ENCODE results near the gene RAD23A.
A peak's percentile ranks its signal among the peaks of the same experiment; 100 is the strongest.
"Not testable (repeated sequence)": the region's sequence is repeated elsewhere in the genome, so short reads cannot be mapped to it uniquely, and the experiment has no call there.

RAD23A gene

DNA sequence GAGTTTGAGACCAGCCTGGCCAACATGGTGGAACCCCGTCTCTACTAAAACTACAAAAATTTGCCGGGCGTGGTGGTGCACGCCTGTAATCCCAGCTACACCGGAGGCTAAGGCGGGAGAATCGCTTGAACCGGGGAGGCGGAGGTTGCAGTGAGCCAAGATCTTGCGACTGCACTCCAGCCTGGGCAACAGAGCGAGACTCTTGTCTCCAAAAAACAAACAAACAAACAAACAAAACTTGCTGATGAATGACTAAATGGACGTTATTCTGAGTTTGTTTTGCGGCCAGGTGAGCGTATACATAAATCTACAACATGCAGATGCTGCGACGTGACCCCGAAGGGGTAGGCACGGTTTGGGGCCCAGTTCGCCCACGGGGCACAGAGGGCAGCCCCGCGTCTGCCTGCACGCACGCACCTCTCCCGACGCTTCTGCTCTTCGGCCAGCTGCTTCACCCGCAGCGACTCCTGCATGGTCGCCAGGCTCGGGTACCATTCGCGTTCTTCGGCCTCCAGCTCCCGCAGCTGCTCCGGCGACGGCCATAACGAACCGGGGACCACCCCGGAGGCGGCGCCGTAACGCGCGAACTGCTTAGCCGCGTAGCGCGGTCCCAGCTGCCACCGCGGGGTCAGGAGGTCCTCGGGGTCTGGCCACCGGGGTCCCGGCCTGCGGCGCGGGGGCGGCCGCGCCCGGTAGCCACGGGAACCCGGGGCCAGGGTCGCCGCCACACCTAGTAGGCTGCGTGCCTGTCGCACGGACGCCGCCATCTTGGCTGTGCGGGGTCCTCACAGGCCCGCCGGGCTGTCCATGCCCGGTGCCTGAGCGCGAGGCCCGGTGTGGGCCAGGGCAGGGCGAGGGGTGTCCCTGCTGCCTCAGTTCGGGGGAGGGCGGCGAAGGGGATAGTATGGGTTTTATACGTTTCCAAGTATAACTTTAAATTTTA is 11.1 kb downstream of the RAD23A start, which contains the start of gene GADD45GIP1:
TSS of gene GADD45GIP1 (minus strand) at position 778 of the 943 bp plus-strand sequence. CDS start at position 767, 11 bp downstream.
- DNase-seq, result peak; percentile 28 to 60

DNA sequence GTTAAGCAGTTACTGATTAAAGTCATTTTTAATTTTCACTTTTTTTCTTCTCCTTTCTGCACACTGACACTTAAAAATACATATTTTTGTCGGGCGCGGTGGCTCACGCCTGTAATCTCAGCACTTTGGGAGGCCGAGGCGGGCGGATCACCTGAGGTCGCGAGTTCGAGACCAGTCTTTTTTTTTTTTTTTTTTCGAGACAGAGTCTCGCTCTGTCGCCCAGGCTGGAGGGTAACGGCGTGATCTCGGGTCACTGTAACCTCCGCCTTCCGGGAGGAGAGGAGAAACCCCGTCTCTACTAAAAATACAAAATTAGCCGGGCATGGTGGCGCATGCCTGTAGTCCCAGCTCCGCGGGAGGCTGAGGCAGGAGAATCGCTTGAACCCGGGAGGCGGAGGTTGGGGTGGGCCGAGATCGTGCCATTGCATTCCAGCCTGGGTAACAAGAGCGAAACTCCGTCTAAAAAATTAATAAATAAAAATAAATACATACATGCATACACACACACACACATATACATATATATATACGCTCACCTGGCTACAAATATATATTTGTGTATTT is 11.8 kb downstream of the RAD23A start:
- not testable (repeated sequence) for DNase-seq

DNA sequence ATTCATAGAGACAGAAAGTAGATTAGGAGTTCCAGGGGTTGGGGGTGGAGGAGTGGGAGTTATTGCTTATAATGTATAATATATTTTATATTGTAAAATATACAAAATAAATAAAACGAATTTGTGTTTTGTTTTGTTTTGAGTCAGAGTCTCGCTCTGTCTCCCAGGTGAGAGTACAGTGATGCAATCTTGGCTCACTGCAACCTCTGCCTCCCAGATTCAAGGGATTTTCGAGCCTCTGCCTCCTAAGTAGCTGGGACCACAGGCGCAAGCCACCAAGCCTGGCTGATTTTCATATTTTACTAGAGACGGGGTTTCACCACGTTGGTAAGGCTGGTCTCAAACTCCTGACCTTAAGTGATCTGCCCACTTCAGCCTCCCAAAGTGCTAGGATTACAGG is 13.8 kb downstream of the RAD23A start:
- DNase-seq, result no peak

DNA sequence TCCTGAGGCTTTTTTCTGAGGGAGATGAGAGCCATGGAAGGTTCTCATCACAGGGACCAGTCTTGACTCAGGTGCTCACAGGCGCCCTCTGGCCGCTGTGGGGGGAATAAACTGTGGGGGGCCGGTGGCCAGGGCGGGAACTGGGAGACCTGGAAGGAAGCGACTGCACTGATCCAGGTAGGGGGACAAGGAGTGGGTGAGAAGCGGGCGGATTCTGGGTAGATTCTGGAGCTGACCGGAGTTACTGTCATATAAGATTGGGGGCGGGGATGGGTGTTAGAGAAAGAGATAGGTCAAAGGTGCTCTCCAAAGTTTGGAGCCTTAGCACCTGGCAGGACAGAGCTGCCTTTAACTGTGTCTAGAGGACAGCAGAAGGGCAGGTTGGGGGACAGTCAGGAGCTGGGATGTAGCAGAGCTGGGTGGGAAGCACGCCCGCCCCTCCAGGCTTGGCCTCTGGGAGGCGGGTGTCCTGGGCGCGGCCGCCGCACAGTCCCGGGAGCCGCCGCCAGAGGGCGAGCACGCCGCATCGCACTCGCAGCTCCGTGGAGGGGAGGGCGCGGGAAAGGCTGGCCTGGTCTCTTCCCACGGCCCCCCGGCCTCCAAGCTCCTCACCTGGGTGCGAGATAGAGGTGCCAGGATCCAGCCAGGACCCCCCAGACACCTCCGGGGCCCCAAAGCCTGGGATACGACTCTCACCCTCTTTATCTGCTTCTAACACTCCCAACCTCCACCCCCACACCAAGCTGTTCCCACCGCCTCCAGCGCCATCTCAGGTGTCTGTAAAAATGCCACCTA is 19.6 kb downstream of the RAD23A start:
- DNase-seq, result peak; percentile 59 to 74

DNA sequence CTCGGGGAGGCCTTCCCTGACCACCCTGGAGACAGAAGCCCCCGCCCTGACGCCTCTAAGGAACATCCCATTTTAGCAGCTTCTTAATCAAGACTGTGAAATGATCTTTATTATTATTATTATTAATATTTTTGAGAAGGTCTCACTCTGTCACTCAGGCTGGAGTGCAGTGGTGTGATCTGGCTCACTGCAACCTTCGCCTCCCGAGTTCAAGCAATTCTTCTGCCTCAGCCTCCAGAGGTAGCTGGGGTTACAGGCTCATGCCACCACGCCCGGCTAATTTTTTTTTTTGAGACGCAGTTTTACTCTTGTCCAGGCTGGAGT is 20.1 kb downstream of the RAD23A start:
- no peak for DNase-seq

DNA sequence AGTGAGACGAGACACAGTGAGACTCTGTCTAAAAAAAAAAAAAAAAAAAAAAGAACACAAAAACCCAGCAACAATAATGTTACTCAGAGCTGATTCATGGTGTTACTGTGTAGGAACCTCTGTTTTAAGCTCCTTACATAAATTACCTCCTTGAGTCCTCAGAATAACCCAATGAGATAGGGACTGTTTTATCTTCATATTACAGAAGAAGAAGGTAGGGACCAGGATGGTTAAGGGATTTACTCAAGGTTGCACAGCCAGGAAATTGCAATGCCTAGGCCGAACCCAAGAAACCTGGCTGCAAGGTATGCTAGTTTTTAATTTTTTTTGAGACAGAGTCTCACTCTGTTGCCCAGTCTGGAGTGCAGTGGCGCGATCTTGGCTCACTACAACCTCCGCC is 22.2 kb downstream of the RAD23A start:
- DNase-seq, result no peak

DNA sequence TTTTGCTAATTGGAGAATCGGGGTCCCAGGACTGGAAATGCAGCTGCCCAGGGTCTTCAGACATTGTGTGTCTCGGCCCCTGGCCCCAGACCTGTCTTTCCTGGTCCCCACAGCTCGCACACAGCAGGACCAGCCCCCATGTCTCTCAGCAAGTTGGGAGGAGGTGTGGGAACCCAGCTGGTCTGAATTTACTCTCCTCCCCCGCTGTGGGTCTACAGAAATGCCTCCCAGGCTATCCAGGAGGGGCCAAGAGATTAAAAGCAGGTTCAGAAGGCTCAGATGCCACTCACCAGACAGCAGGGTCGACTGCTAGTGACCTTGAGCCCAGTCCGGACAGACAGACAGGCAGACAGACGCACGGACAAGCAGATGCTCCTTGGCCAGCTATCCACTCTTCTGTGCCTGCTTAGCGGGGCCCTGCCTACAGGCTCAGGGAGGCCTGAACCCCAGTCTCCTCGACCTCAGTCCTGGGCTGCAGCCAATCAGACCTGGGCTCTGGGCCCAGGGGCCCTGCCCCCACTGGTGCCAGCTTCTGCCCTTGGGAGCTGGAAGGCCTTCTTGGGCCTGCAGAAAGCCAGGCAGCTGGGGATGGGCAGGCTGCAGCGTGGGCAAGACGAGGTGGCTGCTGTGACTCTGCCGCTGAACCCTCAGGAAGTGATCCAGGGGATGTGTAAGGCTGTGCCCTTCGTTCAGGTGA is 23.8 kb downstream of the RAD23A start, which contains the start of gene DAND5:
TSS of gene DAND5 (plus strand) at position 285 of the 697 bp plus-strand sequence. CDS start at position 370, 85 bp downstream.
- no peak for DNase-seq

DNA sequence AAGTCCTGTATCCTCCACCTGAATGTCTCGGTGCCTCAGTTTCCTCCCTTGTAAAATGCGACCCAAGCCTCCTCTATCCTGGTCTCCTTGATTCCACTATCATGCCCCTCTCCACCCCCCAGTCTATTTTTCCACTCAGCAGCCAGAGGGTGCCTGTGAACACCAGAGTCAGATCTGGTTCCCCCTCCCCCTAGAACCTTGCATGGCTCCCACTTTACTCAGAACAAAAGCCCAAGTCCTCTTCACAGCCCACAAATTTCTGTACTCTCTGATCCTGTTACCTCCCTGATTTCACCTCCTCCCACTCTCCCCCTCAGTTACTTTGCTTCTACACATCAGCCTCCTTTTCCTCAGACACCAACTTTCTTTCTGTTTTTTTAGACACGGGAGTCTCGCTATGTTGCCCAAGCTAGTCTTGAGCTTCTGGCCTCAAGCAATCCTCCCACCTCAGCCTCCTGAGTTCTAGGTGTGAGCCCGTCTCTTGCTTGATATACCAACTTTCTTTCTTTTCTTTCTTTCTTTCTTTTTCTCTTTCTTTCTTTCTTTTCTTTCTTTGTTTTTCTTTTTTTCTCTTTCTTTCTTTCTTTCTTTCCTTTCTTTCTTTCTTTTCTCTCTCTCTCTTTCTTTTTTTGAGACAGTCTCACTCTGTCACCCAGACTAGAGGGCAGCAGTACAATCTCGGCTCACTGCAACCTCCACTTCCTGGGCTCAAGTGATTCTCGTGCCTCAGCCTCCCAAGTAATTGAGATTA is 24.6 kb downstream of the RAD23A start:
- no peak for DNase-seq

DNA sequence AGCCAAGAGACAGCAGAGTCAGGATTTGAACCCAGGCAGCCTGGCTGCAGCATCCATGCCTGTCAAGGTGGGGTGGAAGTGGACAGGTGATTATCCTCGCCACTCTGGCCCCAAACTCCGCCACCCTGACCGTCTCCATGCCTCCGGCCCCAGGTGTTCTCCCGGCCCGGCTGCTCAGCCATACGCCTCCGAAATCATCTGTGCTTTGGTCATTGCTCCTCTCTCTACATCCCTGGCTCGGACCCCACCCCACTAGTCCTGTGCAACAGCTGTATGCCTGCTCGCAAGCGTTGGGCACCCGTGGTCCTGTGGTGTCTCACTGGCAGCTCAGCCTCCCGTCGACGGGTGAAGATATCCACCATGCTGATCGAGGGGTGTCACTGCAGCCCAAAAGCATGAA is 27.6 kb downstream of the RAD23A start:
- DNase-seq, result no peak

DNA sequence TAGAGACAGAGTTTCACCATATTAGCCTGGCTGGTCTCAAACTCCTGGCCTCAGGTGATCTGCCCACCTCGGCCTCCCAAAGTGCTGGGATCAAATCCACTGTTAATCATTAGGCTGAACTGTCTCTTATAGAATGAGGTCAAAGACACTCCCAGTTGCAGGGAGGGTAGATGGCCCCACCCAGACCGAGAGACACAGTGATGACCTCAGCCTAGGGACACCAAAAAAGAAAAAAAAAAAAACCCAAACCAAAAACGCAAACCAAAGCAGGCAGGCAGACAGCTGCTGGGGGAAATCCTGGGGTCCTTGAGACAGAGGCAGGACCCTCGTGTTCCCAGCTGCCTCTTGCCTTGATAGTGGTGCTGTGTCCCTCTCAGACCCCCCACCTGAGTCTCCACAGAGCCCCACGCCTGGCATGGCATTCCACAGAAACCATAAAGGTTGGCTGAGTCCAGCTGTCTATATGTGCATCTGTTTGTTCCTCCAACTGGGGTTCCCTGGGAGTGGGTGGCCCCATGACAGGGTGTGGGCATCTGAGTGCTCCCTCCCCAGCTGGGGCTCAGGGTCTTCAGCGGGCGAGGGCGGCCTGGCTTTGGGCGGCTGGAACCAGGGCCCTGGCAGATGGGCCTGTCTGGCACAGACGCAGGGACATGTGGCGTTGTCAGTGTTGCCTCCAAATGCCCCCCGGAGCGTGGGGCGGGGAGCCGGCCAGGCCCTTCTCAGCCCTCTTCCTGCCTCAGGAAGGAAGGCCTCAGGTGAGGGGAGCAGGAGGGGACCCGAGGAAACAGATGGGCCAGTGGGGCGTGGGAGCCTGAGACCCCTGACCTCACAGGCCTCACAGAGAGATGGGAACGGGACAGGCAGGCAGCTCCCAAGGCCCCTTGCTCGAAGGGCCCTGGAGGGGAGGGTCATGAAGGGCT is 28.9 kb downstream of the RAD23A start:
- no peak for DNase-seq

DNA sequence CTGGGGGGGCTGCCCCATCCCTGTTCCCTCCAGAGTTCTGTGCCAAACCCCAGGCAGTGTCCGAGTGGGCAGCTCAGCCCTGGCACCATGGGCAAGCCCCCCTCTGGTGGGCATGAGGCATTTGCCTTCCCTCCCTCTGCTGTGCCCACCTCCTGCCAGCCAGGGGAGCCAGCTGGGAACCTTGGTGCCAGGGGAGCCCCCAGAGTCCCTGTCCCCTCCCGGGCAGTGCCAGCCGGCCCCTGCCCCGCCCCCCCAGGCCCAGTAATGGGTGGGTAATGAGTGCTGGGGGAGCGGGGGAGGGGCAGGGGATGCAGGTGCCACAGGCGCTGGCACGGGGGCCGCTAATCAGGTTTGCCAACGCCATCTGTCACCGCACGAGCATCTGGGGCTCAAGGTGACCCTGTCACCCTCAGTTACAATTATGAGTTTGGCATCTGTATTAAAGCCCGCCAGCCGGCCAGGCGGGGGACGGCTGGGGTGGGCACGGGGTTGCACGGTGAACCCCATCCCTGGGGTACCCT is 29.6 kb downstream of the RAD23A start:
- DNase-seq, result no peak

DNA sequence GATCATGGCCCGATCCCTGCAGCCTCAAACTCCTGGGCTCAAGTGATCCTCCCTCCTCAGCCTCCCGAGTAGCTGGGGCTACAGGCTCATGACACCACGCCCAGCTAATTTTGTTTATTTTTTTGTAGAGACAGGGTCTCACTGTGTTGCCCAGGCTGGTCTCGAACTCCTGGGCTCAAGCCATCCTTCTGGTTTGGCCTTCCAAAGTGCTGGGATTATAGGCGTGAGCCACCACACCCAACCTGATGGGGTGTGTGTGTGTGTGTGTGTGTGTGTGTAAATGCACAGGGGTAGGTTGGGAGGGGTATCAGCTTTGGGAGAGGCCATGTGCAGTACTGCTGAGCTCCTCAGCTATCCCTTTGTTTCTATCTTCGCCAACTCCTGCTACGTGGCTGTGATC is 30.4 kb downstream of the RAD23A start:
- not testable (repeated sequence) for DNase-seq

DNA sequence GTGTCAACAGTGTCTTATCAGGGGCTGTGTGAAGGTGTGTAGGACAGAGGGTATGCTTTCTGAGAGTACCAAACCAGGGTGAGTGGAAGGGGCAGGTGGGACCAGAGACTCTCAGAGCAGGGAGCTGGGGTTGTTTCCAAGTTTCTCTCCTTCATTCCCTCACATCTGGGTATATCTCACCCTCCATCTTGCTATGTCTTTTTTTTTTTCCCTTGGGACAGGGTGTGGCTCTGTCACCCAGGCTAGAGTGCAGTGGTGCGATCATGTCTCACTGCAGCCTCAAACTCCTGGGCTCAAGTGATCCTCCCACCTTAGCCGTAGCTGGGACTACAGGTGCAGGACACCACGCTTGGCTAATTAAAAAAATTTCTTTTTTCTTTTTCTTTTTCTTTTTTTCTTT is 34.3 kb downstream of the RAD23A start:
- no peak for DNase-seq

DNA sequence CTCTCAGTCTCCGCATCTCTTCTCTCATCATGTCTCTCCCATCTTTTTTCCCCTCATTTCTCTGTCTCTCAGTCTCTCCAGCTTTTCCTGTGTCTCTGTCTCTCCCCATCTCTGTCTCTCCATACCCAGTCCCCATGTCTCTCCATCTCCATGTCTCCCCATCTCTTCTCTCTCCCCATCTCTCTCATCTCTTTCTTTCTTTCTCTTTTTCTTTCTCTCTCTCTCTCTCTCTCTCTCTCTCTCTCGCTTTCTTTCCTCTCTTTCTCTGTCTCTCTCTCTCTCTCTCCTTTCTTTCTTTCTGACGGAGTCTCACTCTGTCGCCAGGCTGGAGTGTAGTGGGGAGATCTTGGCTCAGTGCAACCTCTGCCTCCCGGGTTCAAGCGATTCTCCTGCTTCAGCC is 37.0 kb downstream of the RAD23A start:
- no peak for DNase-seq

DNA sequence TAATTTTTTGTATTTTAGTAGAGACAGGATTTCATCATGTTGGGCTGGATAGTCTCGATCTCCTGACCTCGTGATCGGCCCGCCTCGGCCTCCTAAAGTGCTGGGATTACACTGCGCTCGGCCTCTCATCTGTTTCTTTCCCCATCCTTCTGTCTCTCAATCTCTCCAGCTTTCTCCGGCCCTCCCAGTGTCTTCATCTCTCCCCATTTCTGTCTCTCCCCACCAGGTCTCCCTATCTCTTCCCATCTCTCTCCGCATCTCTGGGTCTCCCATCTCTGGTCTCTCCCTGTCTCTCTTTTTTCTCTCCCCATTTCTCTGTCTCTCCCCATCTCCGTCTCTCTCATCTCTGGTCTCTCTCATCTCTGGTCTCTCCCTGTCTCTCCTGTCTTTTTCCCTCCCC is 37.4 kb downstream of the RAD23A start:
- no peak for DNase-seq

DNA sequence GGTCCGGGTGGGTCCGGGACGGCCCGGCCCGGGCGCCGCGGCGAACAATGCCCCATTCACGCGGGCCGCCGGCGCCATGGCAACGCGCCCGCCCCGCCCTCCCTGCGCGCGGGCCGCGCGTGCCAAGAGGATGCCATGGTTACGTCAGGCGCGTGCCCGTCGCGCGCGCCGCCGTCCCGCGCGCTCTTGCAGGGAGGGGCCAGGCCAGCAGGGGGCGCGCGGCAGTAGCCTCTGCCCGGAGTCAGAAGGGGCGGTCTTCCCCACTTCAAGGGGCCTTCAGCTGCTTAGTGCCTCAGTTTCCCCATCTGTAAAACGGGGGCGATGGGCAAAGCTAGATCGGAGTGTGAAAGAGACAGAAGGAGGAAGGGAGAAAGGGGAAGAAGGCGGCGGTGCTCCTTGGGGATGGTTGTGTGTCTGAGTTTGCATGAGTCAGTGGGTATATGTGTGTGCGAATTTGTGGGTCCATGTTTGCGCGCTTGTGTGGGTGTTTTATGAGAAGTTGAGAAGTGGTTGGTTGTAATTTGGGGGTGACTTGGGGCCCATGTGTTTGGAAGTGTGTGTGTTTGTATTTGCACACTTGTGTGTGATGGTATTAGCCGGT is 38.0 kb downstream of the RAD23A start:
- DNase-seq, result peak in 1 of 2 experiments; percentile 80

DNA sequence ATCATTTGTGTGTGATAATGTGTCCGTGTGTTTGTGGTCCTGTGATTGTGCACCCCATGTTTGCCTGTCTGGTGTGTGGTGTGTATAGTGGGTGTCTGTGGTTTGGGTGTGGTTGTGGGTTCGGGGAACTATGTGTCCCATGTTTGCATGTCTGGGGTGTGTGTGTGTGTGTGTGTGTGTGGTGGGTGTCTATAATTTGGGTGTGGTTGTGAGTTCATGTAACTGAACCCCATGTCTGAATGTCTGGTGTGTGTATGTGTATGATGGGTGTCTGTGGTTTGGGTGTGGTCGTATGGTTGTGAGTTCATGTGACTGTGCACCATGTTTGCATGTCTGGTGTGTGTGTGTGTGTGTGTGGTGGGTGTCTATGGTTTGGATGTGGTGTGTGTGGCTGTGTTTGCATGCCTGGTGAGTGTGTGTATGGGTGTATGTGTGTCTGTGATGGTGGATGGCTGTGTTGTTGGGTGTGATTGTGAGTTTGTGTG is 38.5 kb downstream of the RAD23A start:
- DNase-seq, result no peak

DNA sequence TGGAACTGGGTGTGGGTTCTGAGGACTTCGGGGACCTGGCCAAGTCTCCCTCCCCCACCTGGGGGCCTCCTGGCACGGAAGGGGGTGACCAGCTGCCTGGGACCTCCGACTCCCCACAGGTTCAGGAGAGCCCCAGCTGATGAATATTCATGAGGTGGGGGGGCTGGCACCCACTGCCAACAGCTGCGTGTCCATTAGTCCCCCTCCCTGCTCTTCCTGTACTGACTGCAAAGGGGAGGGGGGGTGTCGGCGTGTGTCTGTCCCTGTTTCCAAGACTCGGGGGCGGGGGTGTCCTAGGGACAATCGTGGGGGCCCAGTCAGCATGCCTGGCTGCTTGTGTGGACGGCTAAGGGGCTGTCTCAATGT is 39.0 kb downstream of the RAD23A start:
- no peak for DNase-seq

DNA sequence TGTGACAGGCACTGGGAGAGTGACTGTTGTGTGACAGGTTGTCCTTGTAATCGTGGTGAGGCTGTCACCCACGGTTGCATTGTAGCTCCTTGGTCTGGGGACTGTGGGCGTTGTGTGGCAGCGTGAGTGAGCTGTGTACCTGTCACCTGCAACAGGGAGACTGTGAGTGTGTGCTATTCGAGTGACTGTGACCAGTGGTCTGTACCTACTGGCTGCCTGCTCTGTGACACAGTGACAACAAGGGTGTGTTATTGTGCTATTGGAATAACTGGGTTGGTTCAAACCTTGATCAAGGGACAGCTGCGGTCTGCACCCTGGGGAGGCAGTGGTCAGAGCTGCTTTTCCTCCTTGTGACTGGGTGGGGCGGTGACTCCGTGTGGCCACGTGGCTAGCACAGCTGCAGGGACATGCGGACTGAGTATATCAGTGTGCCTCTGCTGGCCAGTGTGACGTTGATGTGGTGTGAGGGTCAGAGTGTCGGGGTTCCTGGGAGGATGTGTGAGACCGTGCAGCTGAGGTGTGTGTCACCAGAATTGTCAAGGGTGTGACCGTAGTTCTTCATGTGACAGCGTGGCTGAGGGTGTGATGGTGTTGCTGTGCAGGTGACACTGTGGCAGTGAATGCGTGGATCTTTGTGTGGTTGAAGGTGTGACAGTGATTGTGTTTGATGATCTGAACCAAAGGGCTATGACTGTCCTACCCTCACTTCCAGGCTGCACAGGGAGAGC is 39.6 kb downstream of the RAD23A start:
- no peak for DNase-seq

Data from NCI-H1930 (cell line).